ENCODE results near the gene C19orf33.
A peak's percentile ranks its signal among the peaks of the same experiment; 100 is the strongest.
"Not testable (repeated sequence)": the region's sequence is repeated elsewhere in the genome, so short reads cannot be mapped to it uniquely, and the experiment has no call there.

Gene C19orf33

DNA sequence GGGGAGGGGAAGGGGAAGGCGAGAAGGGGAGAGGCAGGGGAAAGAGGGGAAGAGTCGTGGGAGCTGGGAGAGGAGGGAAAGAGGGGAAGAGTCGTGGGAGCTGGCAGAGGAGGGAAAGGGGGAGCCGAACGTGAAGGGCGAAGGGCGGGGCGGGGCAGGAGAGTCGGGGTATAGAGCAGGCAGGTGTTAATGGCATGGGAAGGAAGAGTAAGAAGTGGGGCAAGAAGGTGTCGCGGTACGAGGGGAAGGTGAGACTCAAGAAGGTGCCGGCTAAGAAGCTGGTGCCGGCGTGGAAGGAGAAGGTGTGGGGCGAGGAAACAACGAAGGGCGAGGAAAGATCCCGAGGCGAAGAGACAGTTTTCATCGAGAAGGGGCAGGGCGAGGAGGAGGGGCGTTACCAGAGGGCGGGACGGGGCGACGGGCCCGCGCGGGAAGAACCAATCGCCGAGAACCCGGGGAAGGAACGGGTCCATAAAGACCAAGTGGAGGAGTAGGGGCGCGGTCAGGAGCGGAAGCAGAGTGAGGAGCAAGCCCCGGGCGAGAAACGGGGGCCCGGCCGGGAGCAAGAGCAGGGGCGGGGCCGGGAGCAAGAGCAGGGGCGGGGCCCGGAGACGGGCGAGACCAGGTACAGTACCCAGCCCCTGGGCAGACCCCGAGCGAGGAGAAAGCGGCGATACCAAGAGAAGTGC is 32.0 kb downstream of the C19orf33 start:
- Histone ChIP-seq H3K27me3 (ENCODE audit: insufficient read depth, low read length, poor library complexity, severe bottlenecking) (no peaks in the 10 kb centered on the region), H3K79me2 (ENCODE audit: insufficient read depth, low read length) (no peaks in the 10 kb centered on the region), H2AFZ (ENCODE audit: low read length) (peak overlapping the region; percentile 84), H3K4me3 (ENCODE audit: low read length, poor library complexity, severe bottlenecking) (peak overlapping the region; percentile 83), H3K9ac (ENCODE audit: low read depth, low read length, poor library complexity, severe bottlenecking) (peak overlapping the region; percentile 77), H4K20me1 (ENCODE audit: insufficient read depth, low read length, poor library complexity, severe bottlenecking) (no peaks in the 10 kb centered on the region), H3K4me1 (ENCODE audit: insufficient read depth, low read length, poor library complexity, severe bottlenecking) (peaks cover 5% of the 10 kb centered on the region), H3K4me2 (ENCODE audit: low read depth, low read length, poor library complexity, severe bottlenecking) (peak overlapping the region; percentile 85), H3F3A (ENCODE audit: low read depth) (no peaks in the 10 kb centered on the region), H3K9me3 (ENCODE audit: insufficient read depth, low read depth, low read length) (no peaks in the 10 kb centered on the region), H3K36me3 (ENCODE audit: insufficient read depth, low read length) (no peaks in the 10 kb centered on the region), H3K9me2 (replicated peaks; ENCODE audit: low read depth, low read length) (no peaks in the 10 kb centered on the region)
- no peak for TF ChIP-seq EZH2phosphoT487 (IDR thresholded peaks at IDR 0.05; ENCODE audit: borderline replicate concordance)
- TF ChIP-seq, protein P1, sequence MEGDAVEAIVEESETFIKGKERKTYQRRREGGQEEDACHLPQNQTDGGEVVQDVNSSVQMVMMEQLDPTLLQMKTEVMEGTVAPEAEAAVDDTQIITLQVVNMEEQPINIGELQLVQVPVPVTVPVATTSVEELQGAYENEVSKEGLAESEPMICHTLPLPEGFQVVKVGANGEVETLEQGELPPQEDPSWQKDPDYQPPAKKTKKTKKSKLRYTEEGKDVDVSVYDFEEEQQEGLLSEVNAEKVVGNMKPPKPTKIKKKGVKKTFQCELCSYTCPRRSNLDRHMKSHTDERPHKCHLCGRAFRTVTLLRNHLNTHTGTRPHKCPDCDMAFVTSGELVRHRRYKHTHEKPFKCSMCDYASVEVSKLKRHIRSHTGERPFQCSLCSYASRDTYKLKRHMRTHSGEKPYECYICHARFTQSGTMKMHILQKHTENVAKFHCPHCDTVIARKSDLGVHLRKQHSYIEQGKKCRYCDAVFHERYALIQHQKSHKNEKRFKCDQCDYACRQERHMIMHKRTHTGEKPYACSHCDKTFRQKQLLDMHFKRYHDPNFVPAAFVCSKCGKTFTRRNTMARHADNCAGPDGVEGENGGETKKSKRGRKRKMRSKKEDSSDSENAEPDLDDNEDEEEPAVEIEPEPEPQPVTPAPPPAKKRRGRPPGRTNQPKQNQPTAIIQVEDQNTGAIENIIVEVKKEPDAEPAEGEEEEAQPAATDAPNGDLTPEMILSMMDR (conservative IDR thresholded peaks at IDR 0.05; ENCODE audit: low read length): no peak

GRCh38 chr19:38336638-38337359 is 32.7 kb downstream of the C19orf33 start:
- no peaks in the 10 kb centered on the region for H3K27me3 ChIP-seq (ENCODE audit: insufficient read depth, low read length, poor library complexity, severe bottlenecking)
- peaks cover 5% of the 10 kb centered on the region for H3K4me1 ChIP-seq (ENCODE audit: insufficient read depth, low read length, poor library complexity, severe bottlenecking)
- H3K9me3 ChIP-seq (ENCODE audit: insufficient read depth, low read depth, low read length): no peaks in the 10 kb centered on the region
- H4K20me1 ChIP-seq (ENCODE audit: insufficient read depth, low read length, poor library complexity, severe bottlenecking): no peaks in the 10 kb centered on the region
- H3K4me3 ChIP-seq (ENCODE audit: low read length, poor library complexity, severe bottlenecking): peak overlapping the region; percentile 83
- H3K9me2 ChIP-seq (replicated peaks; ENCODE audit: low read depth, low read length): no peaks in the 10 kb centered on the region
- no peaks in the 10 kb centered on the region for H3K79me2 ChIP-seq (ENCODE audit: insufficient read depth, low read length)
- H2AFZ ChIP-seq (ENCODE audit: low read length): peak overlapping the region; percentile 84
- peak overlapping the region; percentile 77 for H3K9ac ChIP-seq (ENCODE audit: low read depth, low read length, poor library complexity, severe bottlenecking)
- no peaks in the 10 kb centered on the region for H3F3A ChIP-seq (ENCODE audit: low read depth)
- TF ChIP-seq, protein P1 (conservative IDR thresholded peaks at IDR 0.05; ENCODE audit: low read length): no peak
- TF ChIP-seq EZH2phosphoT487 (IDR thresholded peaks at IDR 0.05; ENCODE audit: borderline replicate concordance): no peak
- H3K36me3 ChIP-seq (ENCODE audit: insufficient read depth, low read length): no peaks in the 10 kb centered on the region
- peak overlapping the region; percentile 85 for H3K4me2 ChIP-seq (ENCODE audit: low read depth, low read length, poor library complexity, severe bottlenecking)

GRCh38 chr19:38337360-38337653 is 33.3 kb downstream of the C19orf33 start:
- no peak for TF ChIP-seq EZH2phosphoT487 (IDR thresholded peaks at IDR 0.05; ENCODE audit: borderline replicate concordance)
- TF ChIP-seq, protein P1 (conservative IDR thresholded peaks at IDR 0.05; ENCODE audit: low read length): no peak
- H3K4me1 ChIP-seq (ENCODE audit: insufficient read depth, low read length, poor library complexity, severe bottlenecking): peaks cover 5% of the 10 kb centered on the region
- peak overlapping the region; percentile 83 for H3K4me3 ChIP-seq (ENCODE audit: low read length, poor library complexity, severe bottlenecking)
- H3K9me2 ChIP-seq (replicated peaks; ENCODE audit: low read depth, low read length): no peaks in the 10 kb centered on the region
- H3K36me3 ChIP-seq (ENCODE audit: insufficient read depth, low read length): no peaks in the 10 kb centered on the region
- peak overlapping the region; percentile 85 for H3K4me2 ChIP-seq (ENCODE audit: low read depth, low read length, poor library complexity, severe bottlenecking)
- H3F3A ChIP-seq (ENCODE audit: low read depth): no peaks in the 10 kb centered on the region
- no peaks in the 10 kb centered on the region for H3K79me2 ChIP-seq (ENCODE audit: insufficient read depth, low read length)
- H3K9me3 ChIP-seq (ENCODE audit: insufficient read depth, low read depth, low read length): no peaks in the 10 kb centered on the region
- peak overlapping the region; percentile 75; the same call in 1 of the 2 replicates for H2AFZ ChIP-seq (ENCODE audit: low read length)
- H3K9ac ChIP-seq (ENCODE audit: low read depth, low read length, poor library complexity, severe bottlenecking): peak overlapping the region; percentile 65
- H3K27me3 ChIP-seq (ENCODE audit: insufficient read depth, low read length, poor library complexity, severe bottlenecking): no peaks in the 10 kb centered on the region
- H4K20me1 ChIP-seq (ENCODE audit: insufficient read depth, low read length, poor library complexity, severe bottlenecking): no peaks in the 10 kb centered on the region

- H3K4me1 ChIP-seq (ENCODE audit: insufficient read depth, low read length, poor library complexity, severe bottlenecking); H3K79me2 ChIP-seq (ENCODE audit: insufficient read depth, low read length); H3K36me3 ChIP-seq (ENCODE audit: insufficient read depth, low read length); H3K9me2 ChIP-seq (replicated peaks; ENCODE audit: low read depth, low read length); H3K27me3 ChIP-seq (ENCODE audit: insufficient read depth, low read length, poor library complexity, severe bottlenecking); H3K9me3 ChIP-seq (ENCODE audit: insufficient read depth, low read depth, low read length); H3K4me3 ChIP-seq (ENCODE audit: low read length, poor library complexity, severe bottlenecking); H3K9ac ChIP-seq (ENCODE audit: low read depth, low read length, poor library complexity, severe bottlenecking); H2AFZ ChIP-seq (ENCODE audit: low read length); H3F3A ChIP-seq (ENCODE audit: low read depth); H4K20me1 ChIP-seq (ENCODE audit: insufficient read depth, low read length, poor library complexity, severe bottlenecking): not testable (repeated sequence)
- H3K4me2 ChIP-seq (ENCODE audit: low read depth, low read length, poor library complexity, severe bottlenecking): peak overlapping the region; percentile 12
Observed at GRCh38 chr19:38339011-38339410, 35.0 kb downstream of the C19orf33 start.
